ENCODE data around the gene APBB2.

- TF ChIP-seq POLR2A (IDR thresholded peaks at IDR 0.05): no peak
- TF ChIP-seq, protein P1, sequence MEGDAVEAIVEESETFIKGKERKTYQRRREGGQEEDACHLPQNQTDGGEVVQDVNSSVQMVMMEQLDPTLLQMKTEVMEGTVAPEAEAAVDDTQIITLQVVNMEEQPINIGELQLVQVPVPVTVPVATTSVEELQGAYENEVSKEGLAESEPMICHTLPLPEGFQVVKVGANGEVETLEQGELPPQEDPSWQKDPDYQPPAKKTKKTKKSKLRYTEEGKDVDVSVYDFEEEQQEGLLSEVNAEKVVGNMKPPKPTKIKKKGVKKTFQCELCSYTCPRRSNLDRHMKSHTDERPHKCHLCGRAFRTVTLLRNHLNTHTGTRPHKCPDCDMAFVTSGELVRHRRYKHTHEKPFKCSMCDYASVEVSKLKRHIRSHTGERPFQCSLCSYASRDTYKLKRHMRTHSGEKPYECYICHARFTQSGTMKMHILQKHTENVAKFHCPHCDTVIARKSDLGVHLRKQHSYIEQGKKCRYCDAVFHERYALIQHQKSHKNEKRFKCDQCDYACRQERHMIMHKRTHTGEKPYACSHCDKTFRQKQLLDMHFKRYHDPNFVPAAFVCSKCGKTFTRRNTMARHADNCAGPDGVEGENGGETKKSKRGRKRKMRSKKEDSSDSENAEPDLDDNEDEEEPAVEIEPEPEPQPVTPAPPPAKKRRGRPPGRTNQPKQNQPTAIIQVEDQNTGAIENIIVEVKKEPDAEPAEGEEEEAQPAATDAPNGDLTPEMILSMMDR (IDR thresholded peaks at IDR 0.05): no peak
These were observed 5.2 kb downstream of the APBB2 start for GRCh38 chr4:41209187-41209586.
